ENCODE measurements around the gene RRP15.

The RRP15 gene

GRCh38 chr1:218328769-218329168 is 43.7 kb downstream of the RRP15 start:
- DNase-seq (ENCODE audit: low read depth, low spot score) = no peak
- H3K4me3 ChIP-seq (ENCODE audit: low read depth, low read length) = no peak overlapping the region
- no peak for TF ChIP-seq CTCF (IDR thresholded peaks at IDR 0.05; ENCODE audit: low read depth, low read length)
- in situ Hi-C loops (cut with HindIII; ENCODE audit: low sequenced_read_pairs) = no loop called here

- peak; percentile 34 for TF ChIP-seq CTCF (IDR thresholded peaks at IDR 0.05; ENCODE audit: low read depth, low read length)
- no peak overlapping the region for H3K4me3 ChIP-seq (ENCODE audit: low read depth, low read length)
- in situ Hi-C loops (cut with HindIII; ENCODE audit: low sequenced_read_pairs) = no loop called here
- peak; percentile 57 for DNase-seq (ENCODE audit: low read depth, low spot score)
Measured at GRCh38 chr1:218330043-218330623, 45.0 kb downstream of the RRP15 start.

- DNase-seq (ENCODE audit: low read depth, low spot score) = no peak
- TF ChIP-seq CTCF (IDR thresholded peaks at IDR 0.05; ENCODE audit: low read depth, low read length) = no peak
- in situ Hi-C loops (cut with HindIII; ENCODE audit: low sequenced_read_pairs) = no loop called here
- no peak overlapping the region for H3K4me3 ChIP-seq (ENCODE audit: low read depth, low read length)
Measured at GRCh38 chr1:218332416-218332815, 47.3 kb downstream of the RRP15 start.

- in situ Hi-C loops (cut with HindIII; ENCODE audit: low sequenced_read_pairs) = no loop called here
- DNase-seq (ENCODE audit: low read depth, low spot score) = peak; percentile 70
- TF ChIP-seq CTCF (IDR thresholded peaks at IDR 0.05; ENCODE audit: low read depth, low read length) = no peak
- H3K4me3 ChIP-seq (ENCODE audit: low read depth, low read length) = no peak overlapping the region
Measured at GRCh38 chr1:218336328-218336727, 51.2 kb downstream of the RRP15 start.

- in situ Hi-C loops (cut with HindIII; ENCODE audit: low sequenced_read_pairs) = no loop called here
- peak; percentile 65 for TF ChIP-seq CTCF (IDR thresholded peaks at IDR 0.05; ENCODE audit: low read depth, low read length)
- peak; percentile 64 for DNase-seq (ENCODE audit: low read depth, low spot score)
- H3K4me3 ChIP-seq (ENCODE audit: low read depth, low read length) = no peak overlapping the region
Measured at GRCh38 chr1:218339267-218339831, 54.3 kb downstream of the RRP15 start.

GRCh38 chr1:218341325-218341724 is 56.2 kb downstream of the RRP15 start:
- no peak overlapping the region for H3K4me3 ChIP-seq (ENCODE audit: low read depth, low read length)
- no peak for DNase-seq (ENCODE audit: low read depth, low spot score)
- in situ Hi-C loops (cut with HindIII; ENCODE audit: low sequenced_read_pairs) = no loop called here
- no peak for TF ChIP-seq CTCF (IDR thresholded peaks at IDR 0.05; ENCODE audit: low read depth, low read length)

Measured in astrocyte of the spinal cord (primary cell).